GM06990 (cell line): Measurements from ENCODE around the gene STBD1.

Experiments
- DNase-seq: peaks from one replicate; pipeline ENCODE4 v3.0.0-alpha.2; 2011; ENCODE audit not compliant: insufficient read length; ENCODE audit errors: extremely low read depth
- H3K27me3 ChIP-seq: replicated peaks from 2 replicates; pipeline ENCODE4 v1.6.0; 2011; ENCODE audit warnings: low read length; ENCODE audit not compliant: control insufficient read depth, insufficient read depth
- H3K36me3 ChIP-seq: 2 replicates; pipeline ENCODE4 v1.5.1; 2011; ENCODE audit warnings: low read length; ENCODE audit not compliant: control insufficient read depth, insufficient read depth
- H3K4me3 ChIP-seq: replicated peaks from 2 replicates; pipeline ENCODE4 v1.5.1; 2011; ENCODE audit warnings: low read depth, mild to moderate bottlenecking, control low read depth, low read length
- CTCF ChIP-seq: IDR thresholded peaks from 2 replicates; pipeline ENCODE4 v1.5.1; 2011; ENCODE audit warnings: low read length, control low read depth, mild to moderate bottlenecking, inconsistent platforms; ENCODE audit not compliant: insufficient read depth, poor library complexity, severe bottlenecking

The STBD1 gene

GRCh38 chr4:76266627-76267026, 39.9 kb upstream of the STBD1 start:
- no peaks in the 10 kb centered on the region for H3K36me3 ChIP-seq
- H3K27me3 ChIP-seq, result peaks cover 2% of the 10 kb centered on the region; the same call in 1 of the 2 replicates
- DNase-seq, result no peak
- H3K4me3 ChIP-seq, result no peak overlapping the region
- TF ChIP-seq CTCF, result no peak

DNA sequence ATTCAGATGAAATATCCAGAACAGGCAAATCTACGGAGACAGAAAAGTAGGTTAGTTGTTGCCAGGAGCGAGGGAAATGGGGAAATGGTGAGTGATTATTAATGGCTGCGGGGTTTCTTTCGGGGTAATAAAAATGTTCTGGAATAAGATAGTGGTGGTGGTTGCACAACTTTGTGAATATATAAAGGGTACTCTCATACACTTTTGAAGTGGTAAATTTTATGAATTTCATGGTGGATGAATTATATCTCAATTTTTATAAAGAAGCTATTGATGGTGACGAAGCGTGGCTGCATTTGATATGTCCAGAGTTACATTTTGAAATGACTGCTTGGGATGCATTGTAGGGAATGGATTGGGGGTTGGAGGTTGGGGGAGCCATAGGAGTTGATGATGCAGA, 38.7 kb upstream of the STBD1 start:
- TF ChIP-seq CTCF, result no peak
- Histone ChIP-seq H3K27me3 (peaks cover 2% of the 10 kb centered on the region; the same call in 1 of the 2 replicates), H3K4me3 (no peak overlapping the region), H3K36me3 (no peaks in the 10 kb centered on the region)
- no peak for DNase-seq

GRCh38 chr4:76270244-76271175, 36.0 kb upstream of the STBD1 start:
- Histone ChIP-seq H3K4me3 (no peak overlapping the region), H3K27me3 (no peaks in the 10 kb centered on the region; the same call in 1 of the 2 replicates), H3K36me3 (no peaks in the 10 kb centered on the region)
- no peak for TF ChIP-seq CTCF
- DNase-seq, result no peak

- DNase-seq, result no peak
- Histone ChIP-seq H3K27me3 (no peaks in the 10 kb centered on the region; the same call in 1 of the 2 replicates), H3K36me3 (no peaks in the 10 kb centered on the region), H3K4me3 (no peak overlapping the region)
- TF ChIP-seq CTCF, result no peak
Observed at GRCh38 chr4:76271248-76271647, 35.3 kb upstream of the STBD1 start.

- TF ChIP-seq CTCF, result no peak
- DNase-seq, result no peak
- no peaks in the 10 kb centered on the region; the same call in 1 of the 2 replicates for H3K27me3 ChIP-seq
- H3K36me3 ChIP-seq, result no peaks in the 10 kb centered on the region
- no peak overlapping the region for H3K4me3 ChIP-seq
Observed at GRCh38 chr4:76272073-76272472, 34.5 kb upstream of the STBD1 start.

DNA sequence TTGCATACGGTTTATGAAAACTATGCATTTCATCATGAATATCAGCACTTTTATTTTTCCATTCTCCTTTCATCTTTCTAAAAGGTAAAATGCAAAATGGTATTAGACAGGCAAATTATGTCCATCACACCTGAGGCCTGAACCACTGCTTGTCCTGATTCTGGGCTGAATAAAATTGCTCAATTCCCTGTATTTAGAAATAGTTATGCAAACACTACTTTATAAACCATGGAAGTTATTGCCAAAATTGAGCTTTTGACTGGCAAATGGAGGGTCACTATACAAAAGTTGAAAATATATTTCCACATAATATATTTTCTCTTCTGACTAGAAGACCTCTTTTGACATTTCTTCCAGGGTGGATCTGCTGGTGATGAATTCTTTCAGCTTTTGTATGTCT, 34.0 kb upstream of the STBD1 start:
- no peaks in the 10 kb centered on the region; the same call in 1 of the 2 replicates for H3K27me3 ChIP-seq
- no peak for DNase-seq
- H3K36me3 ChIP-seq, result no peaks in the 10 kb centered on the region
- H3K4me3 ChIP-seq, result no peak overlapping the region
- TF ChIP-seq CTCF, result no peak
